ENCODE measurements around the gene CAPNS1.

Gene CAPNS1

GRCh38 chr19:36142046-36142445, 2.2 kb downstream of the CAPNS1 start:
- no peak for ATAC-seq
- no peak for TF ChIP-seq PATZ1 (CRISPR knock-in tag; IDR thresholded peaks at IDR 0.05; ENCODE audit: borderline replicate concordance)
- TF ChIP-seq ZFP30 (CRISPR knock-in tag; IDR thresholded peaks at IDR 0.05), result no peak
- TF ChIP-seq SNAI2 (CRISPR knock-in tag; IDR thresholded peaks at IDR 0.05), result no peak
- no peak for TF ChIP-seq ISL1 (CRISPR knock-in tag; IDR thresholded peaks at IDR 0.05)

- ATAC-seq, result no peak
- TF ChIP-seq ZC3H10 (CRISPR knock-in tag; IDR thresholded peaks at IDR 0.05), result no peak
- TF ChIP-seq ESRRG (CRISPR knock-in tag; IDR thresholded peaks at IDR 0.05), result no peak
- no peak for TF ChIP-seq TSHZ2 (CRISPR knock-in tag; IDR thresholded peaks at IDR 0.05)
- TF ChIP-seq ZFP30 (CRISPR knock-in tag; IDR thresholded peaks at IDR 0.05), result no peak
- no peak for TF ChIP-seq TCF4 (CRISPR knock-in tag; IDR thresholded peaks at IDR 0.05; ENCODE audit: borderline replicate concordance)
- TF ChIP-seq ISL1 (CRISPR knock-in tag; IDR thresholded peaks at IDR 0.05), result no peak
- TF ChIP-seq ZNF565 (CRISPR knock-in tag; conservative IDR thresholded peaks at IDR 0.05; ENCODE audit: low read depth), result no peak
- TF ChIP-seq SNAI2 (CRISPR knock-in tag; IDR thresholded peaks at IDR 0.05), result no peak
- TF ChIP-seq PPARA (CRISPR knock-in tag; IDR thresholded peaks at IDR 0.05; ENCODE audit: borderline replicate concordance), result no peak
- TF ChIP-seq ZNF8 (CRISPR knock-in tag; IDR thresholded peaks at IDR 0.05), result no peak
- TF ChIP-seq PATZ1 (CRISPR knock-in tag; IDR thresholded peaks at IDR 0.05; ENCODE audit: borderline replicate concordance), result no peak
- TF ChIP-seq OSR1 (CRISPR knock-in tag; IDR thresholded peaks at IDR 0.05), result no peak
- TF ChIP-seq TOX (CRISPR knock-in tag; IDR thresholded peaks at IDR 0.05; ENCODE audit: borderline replicate concordance), result no peak
- no peak for TF ChIP-seq ARNTL (CRISPR knock-in tag; IDR thresholded peaks at IDR 0.05; ENCODE audit: borderline replicate concordance, low read depth)
- TF ChIP-seq RARB (CRISPR knock-in tag; IDR thresholded peaks at IDR 0.05), result no peak
- TF ChIP-seq CSDC2 (CRISPR knock-in tag; IDR thresholded peaks at IDR 0.05), result no peak
- no peak for TF ChIP-seq ZNF70 (CRISPR knock-in tag; IDR thresholded peaks at IDR 0.05)
- TF ChIP-seq CREB5 (CRISPR knock-in tag; IDR thresholded peaks at IDR 0.05; ENCODE audit: low read depth), result no peak
- no peak for TF ChIP-seq ZFP3 (CRISPR knock-in tag; IDR thresholded peaks at IDR 0.05)
Measured at GRCh38 chr19:36142496-36142895, 2.6 kb downstream of the CAPNS1 start.

GRCh38 chr19:36144624-36145023, 4.8 kb downstream of the CAPNS1 start:
- TF ChIP-seq PPARA (CRISPR knock-in tag; IDR thresholded peaks at IDR 0.05; ENCODE audit: borderline replicate concordance) (no peak), CSDC2 (CRISPR knock-in tag; IDR thresholded peaks at IDR 0.05) (no peak)
- no peak for ATAC-seq

GRCh38 chr19:36149673-36150406, 10.0 kb downstream of the CAPNS1 start:
- no peak for ATAC-seq
- TF ChIP-seq TCF4 (CRISPR knock-in tag; IDR thresholded peaks at IDR 0.05; ENCODE audit: borderline replicate concordance) (no peak), CSDC2 (CRISPR knock-in tag; IDR thresholded peaks at IDR 0.05) (no peak), BACH2 (CRISPR knock-in tag; IDR thresholded peaks at IDR 0.05; ENCODE audit: borderline replicate concordance) (no peak), ZFP30 (CRISPR knock-in tag; IDR thresholded peaks at IDR 0.05) (no peak), ZNF8 (CRISPR knock-in tag; IDR thresholded peaks at IDR 0.05) (no peak)

Measured in SK-N-SH treated with all-trans-retinoic acid at 6 μM for 48 hours (cell line).